Hepatocyte (in vitro differentiated cells): ENCODE data around the gene DEPDC5. TPM values are rescaled to one million over a fixed set of nuclear protein-coding genes. Genes with fewer than 3 reads are reported as not detected.
A peak's percentile ranks its signal among the peaks of the same experiment; 100 is the strongest.
"Not testable (repeated sequence)": the region's sequence is repeated elsewhere in the genome, so short reads cannot be mapped to it uniquely, and the experiment has no call there.

Source experiments
- DNase-seq: peaks from one replicate; pipeline ENCODE4 v3.0.0-alpha.2; 2016; ENCODE audit warnings: low spot score
- H2AFZ ChIP-seq: fragments of 200-600 bp; sonication (generic); 2 replicates; pipeline ENCODE4 v1.6.0; 2016; ENCODE audit warnings: antibody characterized with exemption, mild to moderate bottlenecking
- H3K27ac ChIP-seq: fragments of 200-600 bp; sonication (generic); 2 replicates; pipeline ENCODE4 v1.5.1; 2016; ENCODE audit warnings: mild to moderate bottlenecking
- H3K27me3 ChIP-seq: fragments of 200-600 bp; sonication (generic); 2 replicates; pipeline ENCODE4 v1.6.1; 2016
- H3K36me3 ChIP-seq: fragments of 200-600 bp; sonication (generic); replicated peaks from 2 replicates; pipeline ENCODE4 v1.5.1; 2016; ENCODE audit warnings: low read depth; ENCODE audit not compliant: insufficient read depth
- H3K4me1 ChIP-seq: fragments of 200-600 bp; sonication (generic); 2 replicates; pipeline ENCODE4 v1.5.1; 2016; ENCODE audit warnings: mild to moderate bottlenecking, moderate library complexity; ENCODE audit not compliant: insufficient read depth
- H3K4me2 ChIP-seq: fragments of 200-600 bp; sonication (generic); 2 replicates; pipeline ENCODE4 v1.6.0; 2016
- H3K4me3 ChIP-seq: fragments of 200-600 bp; sonication (generic); 2 replicates; pipeline ENCODE4 v1.5.1; 2016; ENCODE audit warnings: mild to moderate bottlenecking
- H3K79me2 ChIP-seq: fragments of 200-600 bp; sonication (generic); 2 replicates; pipeline ENCODE4 v1.6.0; 2017; ENCODE audit warnings: mild to moderate bottlenecking
- H3K9me2 ChIP-seq: fragments of 200-600 bp; sonication (generic); replicated peaks from 2 replicates; pipeline ENCODE4 v1.6.0; 2017; ENCODE audit warnings: mild to moderate bottlenecking; ENCODE audit not compliant: insufficient read depth
- H3K9me3 ChIP-seq: fragments of 200-600 bp; sonication (generic); 2 replicates; pipeline ENCODE4 v1.5.1; 2016; ENCODE audit warnings: low read depth, mild to moderate bottlenecking
- H4K20me1 ChIP-seq: fragments of 200-600 bp; sonication (generic); 2 replicates; pipeline ENCODE4 v1.6.0; 2016; ENCODE audit warnings: mild to moderate bottlenecking; ENCODE audit not compliant: insufficient read depth, poor library complexity, severe bottlenecking
- CTCF ChIP-seq: fragments of 200-600 bp; sonication (generic); IDR thresholded peaks from 2 replicates; pipeline ENCODE4 v1.5.1; 2016; ENCODE audit warnings: antibody characterized with exemption, mild to moderate bottlenecking; ENCODE audit not compliant: poor library complexity
- EZH2 ChIP-seq: fragments of 200-600 bp; sonication (generic); IDR thresholded peaks from 2 replicates; pipeline ENCODE4 v1.6.1; 2016; ENCODE audit warnings: antibody characterized with exemption, mild to moderate bottlenecking, borderline replicate concordance
- EZH2phosphoT487 ChIP-seq: fragments of 200-600 bp; sonication (generic); IDR thresholded peaks from one replicate; pipeline ENCODE4 v1.6.1; 2018; ENCODE audit warnings: antibody characterized with exemption, mild to moderate bottlenecking, low read depth, moderate library complexity; ENCODE audit not compliant: unreplicated experiment, severe bottlenecking
- WGBS: methylation state at CpG from one replicate; pipeline ENCODE4 v1.1.6; 2016; ENCODE audit warnings: low lambda C conversion rate; ENCODE audit errors: missing lambda C conversion rate; 5-methylcytosine and 5-hydroxymethylcytosine counted together
- polyA plus RNA-seq: library from polyadenylated mRNA; unstranded; fragments of >200 nt; fragmentation: Nextera tagmentation; extraction: Ambion mirVana; gene quantifications from 2 replicates; pipeline ENCODE4 v1.2.1, GENCODE V29; 2016
- total RNA-seq: library from RNA; depleted of rRNA; stranded (reverse); fragments of >200 nt; gene quantifications from 2 replicates; pipeline ENCODE4 v1.2.3, GENCODE V29; 2014

The DEPDC5 gene
- total and polyA plus RNA-seq, 2 experiments from 2014 or later = 12.9 to 14.5 TPM

GRCh38 chr22:31753005-31753633, 700 bp upstream of the DEPDC5 start:
- peaks cover 22% of the 10 kb centered on the region for H3K4me1 ChIP-seq
- DNase-seq = peak; percentile 79
- H3K4me2 ChIP-seq = peak overlapping the region; percentile 84
- no peaks in the 10 kb centered on the region for H3K9me3 ChIP-seq
- H3K27ac ChIP-seq = peak overlapping the region; percentile 98
- peak overlapping the region; percentile 30 for H3K4me3 ChIP-seq
- no peaks in the 10 kb centered on the region for H3K9me2 ChIP-seq
- no peak for TF ChIP-seq EZH2phosphoT487
- no peak for TF ChIP-seq EZH2
- no peak for TF ChIP-seq CTCF
- WGBS = 4% methylated on average over 20 of the region's 20 CpGs
- peak overlapping the region; percentile 73 for H2AFZ ChIP-seq
- no peaks in the 10 kb centered on the region for H4K20me1 ChIP-seq
- H3K36me3 ChIP-seq = no peaks in the 10 kb centered on the region
- no peaks in the 10 kb centered on the region for H3K27me3 ChIP-seq
- peaks cover 33% of the 10 kb centered on the region for H3K79me2 ChIP-seq

- 44% methylated on average over 6 of the region's 6 CpGs for WGBS
- no peak for DNase-seq
Observed at GRCh38 chr22:31754813-31755212, 994 bp downstream of the DEPDC5 start.

GRCh38 chr22:31757265-31757664, 3.4 kb downstream of the DEPDC5 start:
- no peaks in the 10 kb centered on the region for H3K9me2 ChIP-seq
- no peak for TF ChIP-seq EZH2
- TF ChIP-seq CTCF = no peak
- TF ChIP-seq EZH2phosphoT487 = no peak
- no peak overlapping the region for H3K27ac ChIP-seq
- no peak overlapping the region for H3K4me3 ChIP-seq
- H2AFZ ChIP-seq = no peak overlapping the region
- 86% methylated on average over 1 of the region's 1 CpG for WGBS
- DNase-seq = no peak
- H3K9me3 ChIP-seq = no peaks in the 10 kb centered on the region
- H3K36me3 ChIP-seq = no peaks in the 10 kb centered on the region
- peaks cover 20% of the 10 kb centered on the region for H3K79me2 ChIP-seq
- H3K27me3 ChIP-seq = no peaks in the 10 kb centered on the region
- H4K20me1 ChIP-seq = no peaks in the 10 kb centered on the region
- peaks cover 16% of the 10 kb centered on the region for H3K4me1 ChIP-seq
- H3K4me2 ChIP-seq = no peak overlapping the region

More at GRCh38 chr22:31754813-31755212, 994 bp downstream of the DEPDC5 start:
- Histone ChIP-seq H3K4me1 (peaks cover 16% of the 10 kb centered on the region), H3K9me2 (no peaks in the 10 kb centered on the region), H3K79me2 (peaks cover 20% of the 10 kb centered on the region), H2AFZ (peak overlapping the region; percentile 54), H3K9me3 (no peaks in the 10 kb centered on the region), H3K27ac (peak overlapping the region; percentile 72), H4K20me1 (no peaks in the 10 kb centered on the region), H3K4me3 (peak overlapping the region; percentile 35), H3K4me2 (peak overlapping the region; percentile 86), H3K27me3 (no peaks in the 10 kb centered on the region), H3K36me3 (no peaks in the 10 kb centered on the region)
- TF ChIP-seq EZH2 (no peak), CTCF (no peak), EZH2phosphoT487 (no peak)

GRCh38 chr22:31758860-31759259, 5.0 kb downstream of the DEPDC5 start:
- H3K79me2 ChIP-seq = peaks cover 20% of the 10 kb centered on the region
- DNase-seq, H3K27ac ChIP-seq, H3K9me2 ChIP-seq, H3K4me2 ChIP-seq, H3K4me3 ChIP-seq, H3K9me3 ChIP-seq, H3K27me3 ChIP-seq, H3K36me3 ChIP-seq, H3K4me1 ChIP-seq, H2AFZ ChIP-seq, H4K20me1 ChIP-seq: not testable (repeated sequence)
- WGBS = 96% methylated on average over 5 of the region's 5 CpGs
